SK-N-SH (cell line): ENCODE data around the gene SNCAIP. TPM values are rescaled to one million over a fixed set of nuclear protein-coding genes. Genes with fewer than 3 reads are reported as not detected.

ENCODE experiments used
- CTCF ChIA-PET: fragments of 300-600, 350-600 bp; formaldehyde crosslinking; extraction: SDS; loops from one replicate; lab custom pipeline; 2021; lab: Yijun Ruan, JAX
- POLR2A ChIA-PET: fragments of 350-600 bp; sonication (Branson Sonifier 250); formaldehyde crosslinking; extraction: SDS; loops from one replicate; lab custom pipeline; 2020; ENCODE audit warnings: antibody characterized with exemption, inconsistent platforms; lab: Yijun Ruan, JAX
- DNase-seq: peaks from one replicate; pipeline ENCODE4 v3.0.0; 2012
- H2AFZ ChIP-seq: fragments of 200-600 bp; sonication (generic); 2 replicates; pipeline ENCODE4 v1.8.1; 2016; ENCODE audit warnings: antibody characterized with exemption, mild to moderate bottlenecking, low read depth
- H3F3A ChIP-seq: fragments of 200-600 bp; sonication (generic); replicated peaks from 2 replicates; pipeline ENCODE3; 2016; ENCODE audit warnings: antibody characterized with exemption, mild to moderate bottlenecking; ENCODE audit not compliant: insufficient read depth
- H3K27ac ChIP-seq, 2 experiments: fragments of 200-500 bp in 1 of 2; fragments of 200-600 bp in 1 of 2; sonication (Bioruptor generic) in 1 of 2; sonication (generic), shearing (Covaris generic) in 1 of 2; 2 replicates each; pipeline versions ENCODE4 v1.5.1 to v1.6.1; 2014 to 2016; ENCODE audit warnings: low read depth in 2 of 2, inconsistent platforms in 1 of 2, low read length in 1 of 2, mild to moderate bottlenecking in 1 of 2, mixed read lengths in 1 of 2
- H3K27me3 ChIP-seq: fragments of 200-600 bp; sonication (generic), shearing (Covaris generic); 2 replicates; pipeline ENCODE4 v1.6.1; 2016; ENCODE audit warnings: mixed run types; ENCODE audit not compliant: insufficient read depth
- H3K36me3 ChIP-seq, 2 experiments: fragments of 200-500 bp in 1 of 2; fragments of 200-600 bp in 1 of 2; sonication (Bioruptor generic) in 1 of 2; sonication (generic) in 1 of 2; replicated peaks in 1 of 2; 2 replicates each; pipeline versions ENCODE3 to v1.5.1; 2014 to 2016; ENCODE audit warnings: low read length in 1 of 2, mild to moderate bottlenecking in 1 of 2; ENCODE audit not compliant: insufficient read depth in 2 of 2, control insufficient read depth in 1 of 2
- H3K4me1 ChIP-seq, 2 experiments: fragments of 200-500 bp in 1 of 2; fragments of 200-600 bp in 1 of 2; sonication (Bioruptor generic) in 1 of 2; sonication (generic), shearing (Covaris generic) in 1 of 2; 2 replicates each; pipeline versions ENCODE4 v1.5.1 to v1.6.1; 2014 to 2016; ENCODE audit warnings: low read depth in 1 of 2, low read length in 1 of 2, mixed run types in 1 of 2; ENCODE audit not compliant: insufficient read depth in 2 of 2, control insufficient read depth in 1 of 2
- H3K4me2 ChIP-seq: fragments of 200-600 bp; sonication (generic), shearing (Covaris generic); 2 replicates; pipeline ENCODE4 v1.6.1; 2017; ENCODE audit warnings: mixed run types
- H3K4me3 ChIP-seq, 2 experiments: fragments of 200-500 bp in 1 of 2; fragments of 200-600 bp in 1 of 2; sonication (Bioruptor generic) in 1 of 2; sonication (generic), shearing (Covaris generic) in 1 of 2; 2 replicates each; pipeline versions ENCODE4 v1.5.1 to v1.8.1; 2014 to 2016; ENCODE audit warnings: low read depth in 2 of 2, inconsistent platforms in 1 of 2, low read length in 1 of 2, mild to moderate bottlenecking in 1 of 2, mixed read lengths in 1 of 2, moderate library complexity in 1 of 2
- H3K79me2 ChIP-seq: fragments of 200-600 bp; sonication (generic); 2 replicates; pipeline ENCODE4 v1.8.1; 2017; ENCODE audit warnings: mild to moderate bottlenecking; ENCODE audit not compliant: insufficient read depth
- H3K9ac ChIP-seq: fragments of 200-600 bp; sonication (generic); 2 replicates; pipeline ENCODE4 v1.6.1; 2017; ENCODE audit warnings: mixed run types
- H3K9me2 ChIP-seq: fragments of 200-600 bp; sonication (generic); 2 replicates; pipeline ENCODE4 v1.6.1; 2017; ENCODE audit warnings: mixed run types
- H3K9me3 ChIP-seq: fragments of 200-600 bp; sonication (generic); 2 replicates; pipeline ENCODE4 v1.6.1; 2017; ENCODE audit warnings: mixed run types, mild to moderate bottlenecking, moderate library complexity
- H4K20me1 ChIP-seq: fragments of 200-600 bp; sonication (generic); 2 replicates; pipeline ENCODE4 v1.6.1; 2017; ENCODE audit warnings: mild to moderate bottlenecking, mixed run types; ENCODE audit not compliant: insufficient read depth
- CHD2 ChIP-seq: fragments of 150-350 bp; IDR thresholded peaks from 2 replicates; pipeline ENCODE4 v1.6.1; 2018; ENCODE audit warnings: low read length; ENCODE audit not compliant: partially characterized antibody
- EP300 ChIP-seq, 2 experiments: IDR thresholded peaks; 2 replicates each; pipeline versions ENCODE4 v1.4.0 to v1.6.1; 2012; ENCODE audit warnings: borderline replicate concordance in 1 of 2, low read depth in 1 of 2, low read length in 1 of 2
- EZH2phosphoT487 ChIP-seq: fragments of 200-600 bp; sonication (generic); IDR thresholded peaks from 2 replicates; pipeline ENCODE4 v1.6.1; 2017; ENCODE audit warnings: low read depth, mixed run types, mild to moderate bottlenecking, antibody characterized with exemption, moderate library complexity, borderline replicate concordance
- FOSL2 ChIP-seq: IDR thresholded peaks from 2 replicates; pipeline ENCODE4 v1.4.0; 2012; ENCODE audit warnings: low read depth, mild to moderate bottlenecking, moderate library complexity, borderline replicate concordance
- FOXJ3 ChIP-seq: sonication (generic); formaldehyde crosslinking; IDR thresholded peaks from 2 replicates; pipeline ENCODE4 v1.5.1; 2020; ENCODE audit warnings: mild to moderate bottlenecking, missing genetic modification reagents
- FOXM1 ChIP-seq: IDR thresholded peaks from 2 replicates; pipeline ENCODE4 v1.4.0; 2012; ENCODE audit warnings: low read depth, mild to moderate bottlenecking
- GABPA ChIP-seq: IDR thresholded peaks from 2 replicates; pipeline ENCODE4 v1.4.0; 2012; ENCODE audit warnings: low read depth, mild to moderate bottlenecking
- JUND ChIP-seq: IDR thresholded peaks from 2 replicates; pipeline ENCODE4 v1.4.0; 2012
- MXI1 ChIP-seq: IDR thresholded peaks from 2 replicates; pipeline ENCODE4 v1.6.1; 2012; ENCODE audit warnings: mild to moderate bottlenecking, low read depth, low read length, improper control_type of control experiment
- NFIC ChIP-seq: IDR thresholded peaks from 2 replicates; pipeline ENCODE4 v1.4.0; 2012; ENCODE audit warnings: borderline replicate concordance
- RFX5 ChIP-seq: IDR thresholded peaks from 2 replicates; pipeline ENCODE4 v1.6.1; 2012; ENCODE audit warnings: mild to moderate bottlenecking, improper control_type of control experiment, low read length
- SIN3A ChIP-seq: IDR thresholded peaks from 2 replicates; pipeline ENCODE4 v1.6.1; 2012; ENCODE audit warnings: low read depth, mild to moderate bottlenecking, low read length, moderate library complexity, borderline replicate concordance
- SMC3 ChIP-seq: IDR thresholded peaks from 2 replicates; pipeline ENCODE4 v1.6.1; 2012; ENCODE audit warnings: low read depth, low read length, improper control_type of control experiment
- TAF1 ChIP-seq: IDR thresholded peaks from 2 replicates; pipeline ENCODE4 v1.6.1; 2012; ENCODE audit warnings: low read depth, mild to moderate bottlenecking, low read length, moderate library complexity, borderline replicate concordance
- TCF12 ChIP-seq: IDR thresholded peaks from 2 replicates; pipeline ENCODE4 v1.4.0; 2012
- TEAD4 ChIP-seq: IDR thresholded peaks from 2 replicates; pipeline ENCODE4 v1.4.0; 2012; ENCODE audit warnings: mild to moderate bottlenecking, borderline replicate concordance; ENCODE audit not compliant: insufficient read depth
- YY1 ChIP-seq: IDR thresholded peaks from 2 replicates; pipeline ENCODE4 v1.4.0; 2012; ENCODE audit warnings: low read depth, mild to moderate bottlenecking
- WGBS: methylation state at CpG from one replicate; pipeline ENCODE4 v1.1.6; 2017; ENCODE audit warnings: low lambda C conversion rate; 5-methylcytosine and 5-hydroxymethylcytosine counted together
- polyA plus RNA-seq, 3 experiments: library from polyadenylated mRNA; depleted of rRNA; stranded (reverse); fragments of >200 nt; gene quantifications; 2 replicates each; pipeline ENCODE4 v1.2.3, GENCODE V29; 2012
- TF ChIP-seq, protein P1 (sequence below): IDR thresholded peaks from 2 replicates; pipeline ENCODE4 v1.4.0; 2012; ENCODE audit warnings: low read depth
- TF ChIP-seq, protein P2 (sequence below): fragments of 150-350 bp; IDR thresholded peaks from 2 replicates; pipeline ENCODE4 v1.6.1; 2016; ENCODE audit warnings: mild to moderate bottlenecking, low read depth, low read length

Gene SNCAIP
- polyA plus RNA-seq, 1 of the 3 experiments (the other 2 are of a cell fraction) = not detected

DNA sequence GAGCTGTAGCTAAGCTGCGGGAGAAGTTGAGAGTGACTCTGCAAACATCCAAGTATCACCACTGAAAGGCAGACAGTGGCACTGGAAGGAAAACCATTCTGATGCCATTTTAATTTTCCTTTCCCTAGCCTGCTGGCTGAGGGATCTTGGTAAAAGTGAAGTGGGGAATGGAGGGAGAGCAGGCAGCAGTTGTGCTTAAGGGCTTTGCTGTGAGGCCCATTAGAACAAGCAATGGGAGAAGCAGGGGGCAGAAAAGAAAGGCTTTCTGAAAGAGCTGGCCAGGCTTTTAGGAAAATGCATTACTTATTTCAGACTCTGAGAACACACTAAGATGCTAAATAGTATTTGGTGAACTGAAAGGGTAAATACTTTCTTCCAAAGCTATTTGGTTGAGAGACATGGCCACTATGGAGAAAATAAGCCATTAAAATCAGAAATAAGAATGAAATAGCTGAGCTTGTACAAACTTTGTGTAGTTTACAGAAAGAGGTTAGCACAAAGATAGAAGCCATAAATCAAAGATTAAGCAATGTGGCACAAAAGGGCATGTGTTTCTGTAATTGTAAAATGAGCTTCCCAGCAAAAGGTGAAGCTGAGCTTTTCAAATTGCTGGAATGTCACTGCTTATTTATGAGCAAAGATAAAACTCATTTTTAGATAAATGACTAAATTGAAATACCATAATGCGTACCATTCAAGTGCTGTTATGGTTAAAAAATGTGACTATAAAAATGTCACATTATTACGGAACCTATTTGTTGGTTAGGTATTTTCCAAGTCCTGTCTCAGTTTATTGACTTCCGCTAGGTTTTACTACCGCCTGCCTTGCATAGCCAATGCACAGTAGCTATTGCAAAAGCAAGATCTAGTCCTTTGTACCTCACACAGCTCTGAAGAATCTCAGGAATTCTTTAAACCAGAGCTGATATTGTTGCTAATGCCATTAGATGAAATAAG, 20.8 kb downstream of the SNCAIP start:
- Histone ChIP-seq H3K9me3 (no peaks in the 10 kb centered on the region), H3K4me3 (no peak overlapping the region), H3K4me1 (no peaks in the 10 kb centered on the region; a peak in 1 of 4 replicates), H4K20me1 (no peaks in the 10 kb centered on the region), H3K27me3 (no peaks in the 10 kb centered on the region), H3K4me2 (no peak overlapping the region), H3K9me2 (no peaks in the 10 kb centered on the region), H3K36me3 (no peaks in the 10 kb centered on the region), H3F3A (no peaks in the 10 kb centered on the region)
- 78% methylated on average over 5 of the region's 5 CpGs for WGBS
- no peak for DNase-seq
- ChIA-PET POLR2A (no interaction called here), CTCF (interaction anchor here (1.1 to 1.7 kb wide), 2 partner anchors 10 to 137 kb away, joined by 4 read pairs; no protein-coding TSS in a partner anchor)
- TF ChIP-seq FOXJ3 (CRISPR knock-in tag) = no peak
- no peak for TF ChIP-seq YY1
- TF ChIP-seq SIN3A = no peak
- TF ChIP-seq, protein P1, sequence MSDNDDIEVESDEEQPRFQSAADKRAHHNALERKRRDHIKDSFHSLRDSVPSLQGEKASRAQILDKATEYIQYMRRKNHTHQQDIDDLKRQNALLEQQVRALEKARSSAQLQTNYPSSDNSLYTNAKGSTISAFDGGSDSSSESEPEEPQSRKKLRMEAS = no peak
- no peak for TF ChIP-seq CHD2
- no peak for TF ChIP-seq RFX5
- no peak for TF ChIP-seq GABPA
- TF ChIP-seq, protein P2, sequence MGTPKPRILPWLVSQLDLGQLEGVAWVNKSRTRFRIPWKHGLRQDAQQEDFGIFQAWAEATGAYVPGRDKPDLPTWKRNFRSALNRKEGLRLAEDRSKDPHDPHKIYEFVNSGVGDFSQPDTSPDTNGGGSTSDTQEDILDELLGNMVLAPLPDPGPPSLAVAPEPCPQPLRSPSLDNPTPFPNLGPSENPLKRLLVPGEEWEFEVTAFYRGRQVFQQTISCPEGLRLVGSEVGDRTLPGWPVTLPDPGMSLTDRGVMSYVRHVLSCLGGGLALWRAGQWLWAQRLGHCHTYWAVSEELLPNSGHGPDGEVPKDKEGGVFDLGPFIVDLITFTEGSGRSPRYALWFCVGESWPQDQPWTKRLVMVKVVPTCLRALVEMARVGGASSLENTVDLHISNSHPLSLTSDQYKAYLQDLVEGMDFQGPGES = no peak
- no peak for TF ChIP-seq FOXM1
- no peak for TF ChIP-seq JUND
- TF ChIP-seq EP300 (IDR thresholded peaks at IDR 0.05; ENCODE audit: borderline replicate concordance in 1 of 2, low read depth in 1 of 2, low read length in 1 of 2) = no peak
- TF ChIP-seq SMC3 = no peak
- TF ChIP-seq MXI1 = no peak
- TF ChIP-seq FOSL2 = no peak
- no peak for TF ChIP-seq TEAD4
- TF ChIP-seq TCF12 = no peak
- TF ChIP-seq NFIC = no peak
- TF ChIP-seq, all 33 proteins: peak for 0
- no peaks in the 10 kb centered on the region for H3K79me2 ChIP-seq
- no peak overlapping the region for H3K27ac ChIP-seq
- H2AFZ ChIP-seq = no peak overlapping the region
- H3K9ac ChIP-seq = no peak overlapping the region

DNA sequence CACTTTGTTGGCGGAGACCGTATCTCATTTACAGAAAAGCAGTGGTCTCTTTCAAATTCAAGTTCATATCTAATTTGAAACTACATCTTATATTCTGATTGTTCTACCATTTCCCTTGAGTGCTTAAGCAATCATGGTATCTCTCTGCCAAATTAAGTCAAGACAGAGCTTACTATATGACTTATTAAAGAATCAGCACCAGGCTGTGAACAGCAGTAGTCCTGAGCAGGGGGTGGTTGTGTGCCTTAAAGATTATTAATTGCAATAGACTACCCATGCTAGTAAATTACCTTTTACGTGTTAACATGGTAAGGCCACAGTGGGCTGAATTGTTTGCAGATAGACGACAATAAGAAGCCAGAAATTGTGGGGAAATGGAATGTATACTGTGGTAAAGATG, 21.5 kb downstream of the SNCAIP start:
- WGBS = 58% methylated on average over 4 of the region's 4 CpGs

More for the DNA sequence above, 21.5 kb downstream of the SNCAIP start:
- H3K9me3 ChIP-seq = no peaks in the 10 kb centered on the region
- H2AFZ ChIP-seq = no peak overlapping the region
- no peaks in the 10 kb centered on the region for H3K79me2 ChIP-seq
- no peak overlapping the region for H3K9ac ChIP-seq
- H3K4me1 ChIP-seq = no peaks in the 10 kb centered on the region; a peak in 1 of 4 replicates
- no peak overlapping the region for H3K27ac ChIP-seq
- TF ChIP-seq FOSL2 (no peak), EZH2phosphoT487 (no peak), FOXM1 (no peak), TAF1 (no peak), SMC3 (no peak), NFIC (no peak)
- no peaks in the 10 kb centered on the region for H3K27me3 ChIP-seq
- no peaks in the 10 kb centered on the region for H3K36me3 ChIP-seq
- no peak overlapping the region for H3K4me2 ChIP-seq
- ChIA-PET POLR2A (no interaction called here), CTCF (interaction anchor here (1.1 to 1.7 kb wide), 2 partner anchors 9 to 138 kb away, joined by 4 read pairs; no protein-coding TSS in a partner anchor)
- no peaks in the 10 kb centered on the region for H3F3A ChIP-seq
- no peak for DNase-seq
- H3K4me3 ChIP-seq = no peak overlapping the region
- H3K9me2 ChIP-seq = no peaks in the 10 kb centered on the region
- no peaks in the 10 kb centered on the region for H4K20me1 ChIP-seq
